Lower leg skin (tissue), 3 donors: Measurements from ENCODE around the gene MBD4.

Experiments used
- POLR2A ChIP-seq, 2 donors: fragments of 450-650 bp; IDR thresholded peaks; one replicate each; pipeline ENCODE4 v1.6.1; 2016 to 2017; ENCODE audit warnings: antibody characterized with exemption in 2 of 2, mild to moderate bottlenecking in 1 of 2, moderate library complexity in 1 of 2
- TF ChIP-seq, protein P1 (sequence below), 3 donors: fragments of 450-650 bp; IDR thresholded peaks; one replicate each; pipeline ENCODE4 v1.5.1; 2016; ENCODE audit warnings: antibody characterized with exemption in 3 of 3, mild to moderate bottlenecking in 3 of 3, moderate library complexity in 2 of 3

DNA sequence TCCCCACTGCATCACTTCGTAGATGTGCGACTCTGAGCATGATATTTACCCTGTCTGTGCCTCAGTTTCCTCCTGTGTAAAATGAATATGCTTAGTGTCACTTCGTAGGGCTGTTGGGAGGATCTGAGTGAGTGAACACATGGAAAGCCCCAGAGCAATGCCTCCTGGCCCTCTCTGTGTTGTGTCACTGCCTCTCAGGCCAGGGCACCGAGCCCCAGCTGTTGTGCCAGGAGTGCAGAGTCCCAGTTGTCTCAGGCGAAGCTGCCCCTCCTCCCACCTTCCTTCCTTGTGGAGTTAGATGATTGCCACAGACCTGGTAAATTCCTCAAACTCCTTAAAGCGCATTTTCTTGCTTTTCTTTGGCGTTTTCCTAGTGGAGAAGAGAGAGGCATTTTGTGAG is 37.5 kb downstream of the MBD4 start:
- TF ChIP-seq, protein P1, sequence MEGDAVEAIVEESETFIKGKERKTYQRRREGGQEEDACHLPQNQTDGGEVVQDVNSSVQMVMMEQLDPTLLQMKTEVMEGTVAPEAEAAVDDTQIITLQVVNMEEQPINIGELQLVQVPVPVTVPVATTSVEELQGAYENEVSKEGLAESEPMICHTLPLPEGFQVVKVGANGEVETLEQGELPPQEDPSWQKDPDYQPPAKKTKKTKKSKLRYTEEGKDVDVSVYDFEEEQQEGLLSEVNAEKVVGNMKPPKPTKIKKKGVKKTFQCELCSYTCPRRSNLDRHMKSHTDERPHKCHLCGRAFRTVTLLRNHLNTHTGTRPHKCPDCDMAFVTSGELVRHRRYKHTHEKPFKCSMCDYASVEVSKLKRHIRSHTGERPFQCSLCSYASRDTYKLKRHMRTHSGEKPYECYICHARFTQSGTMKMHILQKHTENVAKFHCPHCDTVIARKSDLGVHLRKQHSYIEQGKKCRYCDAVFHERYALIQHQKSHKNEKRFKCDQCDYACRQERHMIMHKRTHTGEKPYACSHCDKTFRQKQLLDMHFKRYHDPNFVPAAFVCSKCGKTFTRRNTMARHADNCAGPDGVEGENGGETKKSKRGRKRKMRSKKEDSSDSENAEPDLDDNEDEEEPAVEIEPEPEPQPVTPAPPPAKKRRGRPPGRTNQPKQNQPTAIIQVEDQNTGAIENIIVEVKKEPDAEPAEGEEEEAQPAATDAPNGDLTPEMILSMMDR (IDR thresholded peaks at IDR 0.05), result no peak
- TF ChIP-seq POLR2A (IDR thresholded peaks at IDR 0.05), result no peak
